Aorta (tissue), 5 donors: ENCODE results near the gene ZDHHC14. TPM values are rescaled to one million over a fixed set of nuclear protein-coding genes. Genes with fewer than 3 reads are reported as not detected.

ENCODE experiments used
- ATAC-seq: fragments of 200-7000 bp; cut with Tn5 transposase; one replicate; pipeline ENCODE4 v1.9.1; 2022; ENCODE audit warnings: moderate library complexity; ENCODE audit not compliant: low FRiP score
- DNase-seq, 2 donors: peaks; one replicate each; pipeline ENCODE4 v3.0.0-alpha.2; 2020
- H3K27ac ChIP-seq, 2 donors: one replicate each; pipeline ENCODE4 v1.5.1; 2013; ENCODE audit warnings: low read length in 2 of 2, mild to moderate bottlenecking in 2 of 2, moderate library complexity in 2 of 2, control low read depth in 1 of 2, inconsistent platforms in 1 of 2, low read depth in 1 of 2
- H3K27me3 ChIP-seq, 2 donors: one replicate each; pipeline ENCODE4 v1.6.1; 2013; ENCODE audit warnings: control low read depth in 1 of 2, low read length in 1 of 2, mild to moderate bottlenecking in 1 of 2, moderate library complexity in 1 of 2; ENCODE audit not compliant: insufficient read depth in 2 of 2, control insufficient read depth in 1 of 2
- H3K36me3 ChIP-seq, 2 donors: one replicate each; pipeline ENCODE4 v1.6.1; 2013; ENCODE audit warnings: control low read depth in 1 of 2, low read length in 1 of 2, mild to moderate bottlenecking in 1 of 2; ENCODE audit not compliant: insufficient read depth in 2 of 2, control insufficient read depth in 1 of 2
- H3K4me1 ChIP-seq, 2 donors: one replicate each; pipeline ENCODE4 v1.6.1; 2013; ENCODE audit warnings: low read length in 2 of 2, control low read depth in 1 of 2, mild to moderate bottlenecking in 1 of 2, moderate library complexity in 1 of 2; ENCODE audit not compliant: insufficient read depth in 2 of 2, control insufficient read depth in 1 of 2
- H3K4me3 ChIP-seq, 2 donors: one replicate each; pipeline ENCODE4 v1.5.1; 2013; ENCODE audit warnings: low read length in 2 of 2, control low read depth in 1 of 2, mild to moderate bottlenecking in 1 of 2
- H3K9me3 ChIP-seq: one replicate; pipeline ENCODE4 v1.6.1; 2013; ENCODE audit warnings: mild to moderate bottlenecking, low read length; ENCODE audit not compliant: control insufficient read depth
- WGBS, 2 donors: extraction: QIAGEN DNeasy Blood & Tissue Kit; methylation state at CpG; one replicate each; pipeline ENCODE4 v1.1.7; 2013; 5-methylcytosine and 5-hydroxymethylcytosine counted together
- intact Hi-C, 2 donors: fragments of 100-400 bp; cut with DNase I; formaldehyde crosslinking; loops; one replicate each; pipeline versions ENCODE4 v1.14.2 to v1.15.0; 2022
- polyA plus RNA-seq, 2 donors: library from polyadenylated mRNA; stranded (reverse); fragments of 200-250 nt; gene quantifications; one replicate each; pipeline ENCODE4 v1.2.3, GENCODE V29; 2013
- total RNA-seq, 2 donors: library from RNA; stranded (reverse); fragmentation: NEBNext Ultra II Directional; extraction: Animal tissue kit (Norgen Biotek cat#: 25700); gene quantifications; one replicate each; pipeline ENCODE4 v1.2.1, GENCODE V29; 2021
- donor health status: healthy with polysubstance abuse.
- donor health status: Bipolar disorder and iron deficiency.
- donor health status: DM: no; HTN: no; CAD: no.
- donor health status: DM: no; HTN: no; CAD: no.
- donor health status: DM: yes; HTN: yes; CAD: no.

ZDHHC14 gene
- total and polyA plus RNA-seq, 4 donors, result 2.8 to 17.8 (median 14.4) TPM

DNA sequence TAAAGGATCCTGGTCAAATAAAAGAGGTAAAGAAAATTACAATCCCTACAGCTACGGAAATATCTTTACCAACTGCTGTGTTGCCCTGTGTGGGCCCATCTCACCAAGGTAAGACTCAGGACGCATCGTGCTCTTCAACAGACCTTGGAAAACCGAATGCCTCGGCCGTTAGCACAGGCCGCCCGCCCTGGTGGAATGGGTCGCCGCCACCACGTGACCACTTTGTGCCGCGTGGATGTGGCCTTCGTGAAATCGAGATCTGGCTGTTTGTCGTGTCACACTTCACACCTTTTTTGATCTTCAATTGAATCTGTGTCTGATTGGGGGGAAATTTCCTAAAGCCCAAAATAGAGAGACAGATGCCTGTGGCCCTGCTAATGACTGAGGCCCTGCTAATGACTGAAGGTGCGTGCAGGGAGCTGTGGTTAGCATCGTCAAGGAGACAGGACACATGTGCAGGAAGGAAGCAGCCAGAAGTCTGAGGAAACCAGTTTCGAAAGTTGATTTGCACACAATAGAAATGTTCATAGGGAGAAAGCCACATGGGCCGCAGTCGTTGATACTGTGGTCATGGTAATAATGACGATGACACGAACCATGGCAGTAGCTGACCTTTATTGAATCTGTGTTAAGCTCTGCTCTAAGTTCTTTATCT lies 266.4 kb downstream of the ZDHHC14 start:
- no peak overlapping the region for H3K27ac ChIP-seq
- H3K36me3 ChIP-seq, result peaks cover 0 to 2% of the 10 kb centered on the region in 2 donors
- ATAC-seq, result no peak
- 96% methylated on average over 23 of the region's 23 CpGs for WGBS, 2 donors
- no peaks in the 10 kb centered on the region for H3K9me3 ChIP-seq
- intact Hi-C loops, result no loop called here
- H3K27me3 ChIP-seq, result no peaks in the 10 kb centered on the region
- no peak overlapping the region for H3K4me3 ChIP-seq
- H3K4me1 ChIP-seq, result no peaks in the 10 kb centered on the region
- DNase-seq, result peak; percentile 18 to 33

DNA sequence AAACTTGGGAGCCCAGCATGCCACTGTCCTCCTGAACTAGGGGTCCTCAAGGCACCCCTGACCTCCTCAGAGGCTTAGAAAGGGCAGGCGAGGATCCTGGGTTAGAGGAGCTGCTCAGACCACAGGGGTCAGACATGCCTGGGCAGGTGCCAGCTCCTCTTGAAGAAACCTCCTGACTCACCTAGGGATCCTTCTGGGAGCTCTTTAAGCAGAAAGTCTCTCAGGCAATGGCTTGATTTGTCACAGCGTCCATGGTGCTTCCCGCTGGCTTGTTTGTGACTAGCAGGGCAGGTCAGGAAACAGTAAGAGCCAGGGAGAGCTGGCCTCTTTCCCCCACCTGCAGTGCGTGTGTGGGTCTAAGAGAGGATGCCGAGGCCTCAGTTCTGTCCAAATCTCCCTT lies 267.6 kb downstream of the ZDHHC14 start:
- peak; percentile 17 to 28 for DNase-seq
- Histone ChIP-seq H3K4me3 (no peak overlapping the region), H3K27me3 (no peaks in the 10 kb centered on the region), H3K4me1 (no peaks in the 10 kb centered on the region), H3K9me3 (no peaks in the 10 kb centered on the region), H3K27ac (no peak overlapping the region), H3K36me3 (peaks cover 0 to 2% of the 10 kb centered on the region in 2 donors)
- WGBS, 2 donors, result 95 to 96% methylated on average over 5 of the region's 5 CpGs
- intact Hi-C loops, result no loop called here
- ATAC-seq, result no peak

DNA sequence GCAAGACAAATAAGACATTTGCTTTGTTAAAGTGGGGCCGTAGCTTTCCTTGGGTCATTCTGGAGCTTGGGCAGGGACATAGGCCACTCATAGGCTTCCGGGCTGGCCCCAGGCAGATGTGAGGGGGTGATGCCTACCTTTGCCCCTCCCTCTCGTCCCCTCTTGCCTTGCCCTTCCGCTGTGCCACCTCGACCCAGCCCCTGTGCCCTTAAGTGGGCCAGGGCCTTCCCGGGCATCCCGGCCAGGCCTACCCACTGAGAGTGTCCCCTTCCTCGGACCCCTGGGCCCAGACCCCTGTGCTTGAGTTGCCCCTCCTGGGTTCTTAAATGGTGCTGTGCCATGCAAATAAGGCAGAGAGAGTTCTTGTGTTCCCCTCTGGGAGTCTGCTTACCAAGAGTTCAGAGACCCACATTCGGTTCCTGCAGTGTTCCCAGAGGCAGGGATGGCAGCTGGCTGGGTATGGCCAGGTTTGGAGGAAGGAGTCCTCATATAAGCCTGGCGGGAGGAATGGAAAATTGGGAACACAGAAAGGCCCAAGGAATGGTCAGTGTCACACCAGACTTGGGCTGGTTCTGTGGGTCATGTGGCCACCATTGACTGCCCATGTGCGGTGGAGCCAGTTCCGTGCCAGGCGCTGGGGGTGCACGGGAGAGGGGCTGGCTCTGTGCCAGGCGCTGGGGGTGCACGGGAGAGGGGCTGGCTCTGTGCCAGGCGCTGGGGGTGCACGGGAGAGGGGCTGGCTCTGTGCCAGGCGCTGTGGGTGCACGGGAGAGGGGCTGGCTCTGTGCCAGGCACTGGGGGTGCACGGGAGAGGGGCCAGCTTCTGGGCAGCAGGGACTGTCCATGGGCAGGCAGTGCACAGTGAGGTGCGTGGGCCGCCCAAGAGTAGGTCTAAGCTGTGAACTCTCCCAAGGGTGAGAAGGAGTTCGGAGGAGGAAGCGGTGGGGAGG lies 268.6 kb downstream of the ZDHHC14 start:
- WGBS, 2 donors, result 56 to 58% methylated on average over 23 to 25 of the region's 25 CpGs
- no peak overlapping the region for H3K4me3 ChIP-seq
- ATAC-seq (no peak), DNase-seq (peak; percentile 41 to 64)
- H3K4me1 ChIP-seq, result no peaks in the 10 kb centered on the region
- intact Hi-C loops, result no loop called here
- H3K27ac ChIP-seq, result no peak overlapping the region
- H3K9me3 ChIP-seq, result no peaks in the 10 kb centered on the region
- H3K36me3 ChIP-seq, result peaks cover 0 to 2% of the 10 kb centered on the region in 2 donors
- no peaks in the 10 kb centered on the region for H3K27me3 ChIP-seq

DNA sequence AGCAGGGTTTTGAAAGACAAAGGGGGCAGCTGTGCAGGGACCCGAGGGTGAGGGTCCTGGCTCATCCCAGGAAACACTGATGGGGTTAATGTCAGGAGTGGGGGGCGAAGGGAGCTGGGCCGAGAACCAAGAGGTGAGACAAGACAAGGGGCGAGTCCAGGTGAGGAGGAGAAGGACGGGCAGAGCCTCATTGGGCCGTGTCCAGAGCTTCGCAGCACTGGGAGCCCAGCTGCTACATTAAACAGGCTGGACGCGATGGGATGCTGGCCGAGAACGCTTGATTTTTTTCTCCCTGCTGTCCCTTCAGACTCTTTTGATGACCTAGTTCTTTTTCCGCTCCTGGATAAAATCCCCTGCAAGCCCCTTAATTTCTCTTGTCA lies 269.3 kb downstream of the ZDHHC14 start:
- Histone ChIP-seq H3K27ac (no peak overlapping the region), H3K27me3 (no peaks in the 10 kb centered on the region), H3K9me3 (no peaks in the 10 kb centered on the region), H3K4me1 (no peaks in the 10 kb centered on the region), H3K36me3 (peaks cover 0 to 1% of the 10 kb centered on the region in 2 donors), H3K4me3 (no peak overlapping the region)
- intact Hi-C loops, result no loop called here
- DNase-seq (peak; percentile 58 to 76), ATAC-seq (no peak)
- 32 to 35% methylated on average over 12 of the region's 12 CpGs for WGBS, 2 donors

DNA sequence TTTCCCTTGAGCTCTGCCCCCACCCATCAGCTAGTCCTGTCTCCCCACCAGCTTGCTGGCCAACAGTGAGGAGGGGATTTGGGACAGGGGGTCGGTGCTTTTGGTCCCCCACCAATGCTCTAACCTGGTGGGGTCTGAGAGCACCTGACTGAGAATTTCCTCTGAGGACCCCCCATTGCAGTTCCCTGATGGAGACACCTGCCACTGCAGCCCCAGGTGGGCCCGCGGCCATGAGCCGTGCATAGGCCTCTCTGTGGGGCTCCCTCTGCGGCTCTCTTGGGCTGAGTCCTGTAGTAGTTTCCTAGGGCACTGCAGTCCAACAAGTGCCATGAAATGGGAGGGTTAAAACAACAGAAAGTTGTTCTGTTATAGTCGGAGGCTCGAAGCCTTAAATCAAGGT lies 269.8 kb downstream of the ZDHHC14 start:
- no peak overlapping the region for H3K4me3 ChIP-seq
- intact Hi-C loops, result no loop called here
- ATAC-seq (no peak), DNase-seq (peak; percentile 12 to 55)
- no peak overlapping the region for H3K27ac ChIP-seq
- no peaks in the 10 kb centered on the region for H3K9me3 ChIP-seq
- no peaks in the 10 kb centered on the region for H3K27me3 ChIP-seq
- H3K4me1 ChIP-seq, result no peaks in the 10 kb centered on the region
- H3K36me3 ChIP-seq, result no peaks in the 10 kb centered on the region
- 90 to 93% methylated on average over 7 of the region's 7 CpGs for WGBS, 2 donors

DNA sequence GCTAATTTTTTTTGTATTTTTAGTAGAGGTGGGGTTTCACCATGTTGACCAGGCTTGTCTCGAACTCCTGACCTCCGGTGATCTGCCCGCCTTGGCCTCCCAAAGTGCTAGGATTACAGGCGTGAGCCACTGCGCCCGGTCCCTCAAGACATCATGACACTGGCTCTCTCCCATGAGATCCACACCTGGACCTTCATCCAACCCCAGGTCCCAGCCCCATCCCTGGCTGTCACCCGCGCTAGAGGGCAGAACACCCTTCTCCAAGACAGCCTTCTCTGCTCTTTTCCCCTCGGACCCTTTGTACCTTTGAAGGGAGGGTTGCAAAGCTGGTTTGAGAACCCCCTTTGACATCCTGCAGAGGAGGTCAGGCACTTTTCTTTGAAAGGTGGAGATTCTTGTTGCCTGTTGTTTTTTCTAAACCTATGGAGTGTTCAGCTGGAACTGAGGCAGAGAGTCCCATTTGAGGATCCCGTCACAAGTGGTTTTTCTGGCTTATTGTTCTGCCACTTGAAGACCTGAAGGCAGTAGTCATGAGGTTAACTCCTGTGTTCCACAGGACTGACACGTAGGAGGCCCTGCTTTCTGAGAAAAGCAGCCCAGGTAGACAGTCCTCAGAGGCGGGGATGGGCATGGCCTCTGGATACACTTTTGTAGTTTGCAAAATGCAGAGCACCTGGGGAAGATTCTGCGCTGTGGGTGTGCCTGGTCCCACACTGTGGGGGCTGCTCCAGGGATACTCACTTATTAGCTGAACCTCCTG lies 270.9 kb downstream of the ZDHHC14 start:
- intact Hi-C loops, result no loop called here
- H3K36me3 ChIP-seq, result peaks cover 0 to 1% of the 10 kb centered on the region in 2 donors
- no peak overlapping the region for H3K27ac ChIP-seq
- peak; percentile 18 to 61 for DNase-seq
- no peaks in the 10 kb centered on the region for H3K27me3 ChIP-seq
- 91 to 93% methylated on average over 13 of the region's 13 CpGs for WGBS, 2 donors
- ATAC-seq, result no peak
- H3K4me1 ChIP-seq, result no peaks in the 10 kb centered on the region
- H3K9me3 ChIP-seq, result no peaks in the 10 kb centered on the region
- no peak overlapping the region for H3K4me3 ChIP-seq

DNA sequence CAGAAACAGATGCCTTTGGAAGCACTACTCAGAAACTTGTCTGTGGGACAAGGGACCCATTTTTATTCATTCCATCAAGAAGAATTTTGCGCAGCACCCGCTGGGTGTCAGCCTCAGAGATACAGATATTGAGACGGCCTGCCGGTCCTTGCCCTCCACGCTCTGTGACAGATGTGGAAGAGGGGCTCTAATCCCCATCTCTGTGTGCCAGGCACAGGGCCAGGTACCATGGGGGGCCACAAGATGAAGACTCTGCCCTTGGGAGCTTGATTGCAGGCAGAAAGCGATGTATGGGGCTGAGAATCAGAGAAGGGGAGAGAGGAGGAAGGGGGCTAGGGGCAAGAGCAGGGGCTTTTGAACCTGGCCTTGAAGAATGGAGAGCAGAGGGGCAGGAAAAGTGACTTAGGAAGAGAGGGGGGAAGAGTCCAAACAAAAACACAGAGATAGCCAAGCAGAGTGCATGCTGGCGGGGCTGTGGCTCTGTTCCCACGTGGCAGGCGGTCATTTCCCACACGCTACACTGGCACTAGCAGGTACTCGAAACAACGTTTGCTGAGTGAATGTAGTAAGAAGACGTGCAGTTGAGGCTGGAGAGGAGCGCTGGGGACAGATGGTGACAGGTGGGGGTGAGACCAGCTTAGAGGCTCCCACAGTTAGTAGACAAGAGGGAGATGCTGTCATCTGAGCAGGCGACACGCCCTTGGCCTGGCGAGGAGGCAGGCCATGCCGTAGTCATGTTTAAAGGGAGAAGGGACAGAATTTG lies 271.8 kb downstream of the ZDHHC14 start:
- WGBS, 2 donors, result 94 to 95% methylated on average over 18 of the region's 18 CpGs
- H3K4me1 ChIP-seq, result no peaks in the 10 kb centered on the region
- H3K4me3 ChIP-seq, result no peak overlapping the region
- no peaks in the 10 kb centered on the region for H3K27me3 ChIP-seq
- DNase-seq, result peak in 1 of 2 donors; percentile 30
- intact Hi-C loops, result no loop called here
- no peaks in the 10 kb centered on the region for H3K9me3 ChIP-seq
- no peak for ATAC-seq
- H3K27ac ChIP-seq, result no peak overlapping the region
- peaks cover 0 to 1% of the 10 kb centered on the region in 2 donors for H3K36me3 ChIP-seq

DNA sequence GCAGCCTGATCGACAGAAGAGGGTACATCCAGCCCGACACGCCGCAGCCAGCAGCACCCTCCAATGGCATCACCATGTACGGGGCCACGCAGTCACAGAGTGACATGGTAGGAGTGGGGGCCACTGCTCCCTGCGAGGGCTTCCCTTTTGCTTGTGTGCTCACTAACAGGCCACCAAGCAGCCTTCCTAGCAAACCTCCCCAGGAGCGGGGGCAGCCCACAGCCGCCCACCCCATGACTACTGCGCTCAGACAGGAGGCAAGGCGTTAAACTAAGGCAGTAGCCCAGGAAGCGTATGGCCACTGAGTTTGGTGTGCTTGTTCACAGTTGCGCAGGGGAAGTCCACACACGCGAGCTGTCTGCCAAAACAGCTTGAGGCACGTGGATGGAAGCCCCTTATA lies 272.5 kb downstream of the ZDHHC14 start:
- no peak overlapping the region for H3K27ac ChIP-seq
- DNase-seq (peak in 1 of 2 donors; percentile 51), ATAC-seq (no peak)
- intact Hi-C loops, result no loop called here
- H3K27me3 ChIP-seq, result no peaks in the 10 kb centered on the region
- no peaks in the 10 kb centered on the region for H3K9me3 ChIP-seq
- 92 to 93% methylated on average over 16 of the region's 16 CpGs for WGBS, 2 donors
- H3K36me3 ChIP-seq, result peaks cover 0 to 1% of the 10 kb centered on the region in 2 donors
- no peak overlapping the region for H3K4me3 ChIP-seq
- H3K4me1 ChIP-seq, result no peaks in the 10 kb centered on the region
